Activated B cell treated with CpG ODN at 0.5 μM for 24 hours (primary cell): ENCODE measurements around the gene RASSF3. TPM values are rescaled to one million over a fixed set of nuclear protein-coding genes. Genes with fewer than 3 reads are reported as not detected.

Experiments used
- ATAC-seq: fragments of 200-7000 bp; cut with Tn5 transposase; one replicate; pipeline ENCODE4 v1.10.0; 2021; ENCODE audit warnings: low read depth, mild to moderate bottlenecking, moderate library complexity
- CTCF ChIA-PET: fragments of 350-600 bp; sonication (Branson Sonifier 250); formaldehyde crosslinking; loops from one replicate; lab custom pipeline; 2021; ENCODE audit warnings: antibody characterized with exemption; lab: Charles Lee
- POLR2A ChIA-PET: fragments of 350-600 bp; sonication (Branson Sonifier 250); formaldehyde crosslinking; loops from one replicate; lab custom pipeline; 2021; ENCODE audit warnings: antibody characterized with exemption; lab: Charles Lee
- DNase-seq: peaks from one replicate; pipeline ENCODE4 v3.0.0; 2022
- H3K27ac Mint-ChIP-seq: one replicate; pipeline ENCODE4 v1.8.0; 2020; ENCODE audit warnings: mixed read lengths
- H3K27me3 Mint-ChIP-seq: one replicate; pipeline ENCODE4 v1.8.0; 2021; ENCODE audit warnings: mixed read lengths
- H3K36me3 Mint-ChIP-seq: one replicate; pipeline ENCODE4 v1.8.0; 2021; ENCODE audit warnings: low read depth, mixed read lengths
- H3K4me1 Mint-ChIP-seq: one replicate; pipeline ENCODE4 v1.8.0; 2021; ENCODE audit warnings: mixed read lengths
- H3K4me3 Mint-ChIP-seq: one replicate; pipeline ENCODE4 v1.8.0; 2020; ENCODE audit warnings: mild to moderate bottlenecking, mixed read lengths
- H3K9me3 Mint-ChIP-seq: one replicate; pipeline ENCODE4 v1.8.0; 2020; ENCODE audit warnings: mixed read lengths
- CTCF ChIP-seq: fragments of 200-600 bp; IDR thresholded peaks from one replicate; pipeline ENCODE4 v1.8.0; 2022; ENCODE audit warnings: antibody characterized with exemption, mild to moderate bottlenecking
- intact Hi-C: fragments of 100-400 bp; cut with micrococcal nuclease; formaldehyde crosslinking; loops from one replicate; pipeline ENCODE4 v1.15.1; 2024
- total RNA-seq: library from RNA; stranded (reverse); gene quantifications from 2 replicates; pipeline ENCODE4 v1.2.3, GENCODE V29; 2022

Gene RASSF3
- total RNA-seq, 1 donor from 2014 or later: 95.7 TPM

- POLR2A ChIA-PET: interaction anchor here (0.7 kb wide), 1 partner anchor 278 kb away, joined by 9 read pairs; no protein-coding TSS in a partner anchor
- no peak for TF ChIP-seq CTCF
- CTCF ChIA-PET: no interaction called here
- Mint-ChIP-seq H3K27me3 (no peaks in the 10 kb centered on the region), H3K27ac (no peak overlapping the region), H3K9me3 (no peaks in the 10 kb centered on the region), H3K4me1 (no peaks in the 10 kb centered on the region), H3K36me3 (peaks cover 80% of the 10 kb centered on the region), H3K4me3 (no peak overlapping the region)
- intact Hi-C loops: no loop called here
- no peak for ATAC-seq
- DNase-seq: no peak
Observed at GRCh38 chr12:64744422-64745258, 134.3 kb downstream of the RASSF3 start.

GRCh38 chr12:64745259-64745807, 135.0 kb downstream of the RASSF3 start:
- no peak for TF ChIP-seq CTCF
- ChIA-PET CTCF (no interaction called here), POLR2A (interaction anchor here (0.6 to 0.7 kb wide), 2 partner anchors 140 to 279 kb away, joined by 5 to 9 read pairs; no protein-coding TSS in a partner anchor)
- Mint-ChIP-seq H3K36me3 (peaks cover 74% of the 10 kb centered on the region), H3K4me3 (no peak overlapping the region), H3K9me3 (no peaks in the 10 kb centered on the region), H3K4me1 (no peaks in the 10 kb centered on the region), H3K27ac (no peak overlapping the region), H3K27me3 (no peaks in the 10 kb centered on the region)
- intact Hi-C loops: no loop called here
- ATAC-seq (no peak), DNase-seq (no peak)

GRCh38 chr12:64745980-64746379, 135.7 kb downstream of the RASSF3 start:
- Mint-ChIP-seq H3K9me3 (no peaks in the 10 kb centered on the region), H3K4me1 (no peaks in the 10 kb centered on the region), H3K4me3 (no peak overlapping the region), H3K36me3 (peaks cover 73% of the 10 kb centered on the region), H3K27me3 (no peaks in the 10 kb centered on the region), H3K27ac (no peak overlapping the region)
- intact Hi-C loops: no loop called here
- POLR2A ChIA-PET: interaction anchor here (0.6 kb wide), 1 partner anchor 141 kb away, joined by 5 read pairs; no protein-coding TSS in a partner anchor
- DNase-seq: no peak
- no peak for ATAC-seq
- CTCF ChIA-PET: no interaction called here
- TF ChIP-seq CTCF: no peak

GRCh38 chr12:64746663-64747062, 136.4 kb downstream of the RASSF3 start:
- no peaks in the 10 kb centered on the region for H3K4me1 Mint-ChIP-seq
- intact Hi-C loops: no loop called here
- CTCF ChIA-PET: no interaction called here
- H3K27ac Mint-ChIP-seq: no peak overlapping the region
- H3K36me3 Mint-ChIP-seq: peaks cover 73% of the 10 kb centered on the region
- no peak for TF ChIP-seq CTCF
- DNase-seq (no peak), ATAC-seq (no peak)
- no peaks in the 10 kb centered on the region for H3K9me3 Mint-ChIP-seq
- POLR2A ChIA-PET: no interaction called here
- no peaks in the 10 kb centered on the region for H3K27me3 Mint-ChIP-seq
- no peak overlapping the region for H3K4me3 Mint-ChIP-seq

Other genes starting within 250 kb of the RASSF3 start
- gene C12orf56, start 219.7 kb upstream of the RASSF3 start, total RNA-seq: not detected in 2 replicates
- gene XPOT, start 206.1 kb upstream of the RASSF3 start, total RNA-seq: 81.3 and 96.2 TPM in 2 replicates
- 32.6 and 37.4 TPM in 2 replicates for gene TBK1, start 158.4 kb upstream of the RASSF3 start, total RNA-seq
- 16.3 and 17.7 TPM in 2 replicates for gene GNS, start 148.9 kb downstream of the RASSF3 start, total RNA-seq
- 0.13 and 0.32 TPM in 2 replicates for gene TBC1D30, start 214.2 kb downstream of the RASSF3 start, total RNA-seq